ENCODE data around the gene TCF23.
"Not testable (repeated sequence)": the region's sequence is repeated elsewhere in the genome, so short reads cannot be mapped to it uniquely, and the experiment has no call there.

TCF23 gene

GRCh38 chr2:27155069-27155520, 6.3 kb downstream of the TCF23 start:
- no peak for DNase-seq

- DNase-seq = no peak
These were observed 9.7 kb downstream of the TCF23 start for GRCh38 chr2:27158468-27158867.

- DNase-seq = no peak
These were observed 10.5 kb downstream of the TCF23 start for GRCh38 chr2:27159271-27159670.

- DNase-seq = no peak
These were observed 11.4 kb downstream of the TCF23 start for GRCh38 chr2:27160191-27160590.

GRCh38 chr2:27162151-27163121, 13.6 kb downstream of the TCF23 start:
- DNase-seq = peak; percentile 86

GRCh38 chr2:27164960-27165763, 16.4 kb downstream of the TCF23 start:
- DNase-seq = peak; percentile 70

GRCh38 chr2:27170581-27171337, 22.0 kb downstream of the TCF23 start:
- no peak for DNase-seq

- no peak for DNase-seq
These were observed 22.6 kb downstream of the TCF23 start for GRCh38 chr2:27171351-27171848.

- no peak for DNase-seq
These were observed 25.8 kb downstream of the TCF23 start for GRCh38 chr2:27174638-27175037.

GRCh38 chr2:27175330-27175729, 26.5 kb downstream of the TCF23 start:
- DNase-seq = no peak

- DNase-seq = not testable (repeated sequence)
These were observed 27.0 kb downstream of the TCF23 start for GRCh38 chr2:27175781-27176180.

GRCh38 chr2:27177441-27178351, 28.9 kb downstream of the TCF23 start:
- DNase-seq = no peak

- no peak for DNase-seq
These were observed 29.7 kb downstream of the TCF23 start for GRCh38 chr2:27178469-27178868.

GRCh38 chr2:27179344-27180000, 30.7 kb downstream of the TCF23 start:
- DNase-seq = no peak

GRCh38 chr2:27182346-27182745, 33.5 kb downstream of the TCF23 start:
- no peak for DNase-seq

GRCh38 chr2:27184115-27184514, 35.3 kb downstream of the TCF23 start:
- no peak for DNase-seq

GRCh38 chr2:27185331-27186026, 36.7 kb downstream of the TCF23 start:
- peak; percentile 76 for DNase-seq

- DNase-seq = peak; percentile 83
These were observed 38.0 kb downstream of the TCF23 start for GRCh38 chr2:27186613-27187345.

GRCh38 chr2:27189989-27190388, 41.2 kb downstream of the TCF23 start:
- DNase-seq = no peak
